NOMO-1 treated with DMSO at 0.1 percent for 48 hours (cell line): ENCODE measurements around the gene SLC38A9.
"Not testable (repeated sequence)": the region's sequence is repeated elsewhere in the genome, so short reads cannot be mapped to it uniquely, and the experiment has no call there.

Experiments
- DNase-seq: peaks from one replicate; lab custom pipeline; 2025; ENCODE audit not compliant: unreplicated experiment; lab: John Stamatoyannopoulos, UW

SLC38A9 gene

GRCh38 chr5:55712023-55712859 is at the start of gene SLC38A9:
TSS of gene SLC38A9 (minus strand) at chr5:55712324. CDS start at chr5:55697958, 14,366 bp downstream.
- peak; percentile 96 for DNase-seq

- not testable (repeated sequence) for DNase-seq
Measured at GRCh38 chr5:55761721-55762120, 49.6 kb upstream of the SLC38A9 start.

- DNase-seq, result no peak
Measured at GRCh38 chr5:55758714-55759113, 46.6 kb upstream of the SLC38A9 start.

DNA sequence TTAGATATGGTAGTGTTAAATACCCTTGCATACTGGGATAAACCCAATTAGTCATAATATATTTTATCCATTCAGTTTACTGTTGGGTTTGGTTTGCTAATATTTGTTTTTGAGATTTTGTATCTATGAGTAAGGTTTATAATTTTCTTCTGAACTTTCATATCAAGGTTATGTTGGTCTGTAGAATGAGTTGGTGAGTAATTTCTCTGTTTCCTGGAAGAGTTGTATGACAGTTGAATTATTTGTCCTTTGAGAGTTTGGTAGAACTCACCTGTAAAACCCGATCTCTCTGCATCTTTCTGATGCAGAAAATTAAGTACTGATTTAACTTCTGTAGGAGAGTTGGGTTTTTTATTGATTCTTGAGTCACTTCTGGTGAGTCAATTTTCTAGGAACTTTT is 46.1 kb upstream of the SLC38A9 start:
- no peak for DNase-seq

DNA sequence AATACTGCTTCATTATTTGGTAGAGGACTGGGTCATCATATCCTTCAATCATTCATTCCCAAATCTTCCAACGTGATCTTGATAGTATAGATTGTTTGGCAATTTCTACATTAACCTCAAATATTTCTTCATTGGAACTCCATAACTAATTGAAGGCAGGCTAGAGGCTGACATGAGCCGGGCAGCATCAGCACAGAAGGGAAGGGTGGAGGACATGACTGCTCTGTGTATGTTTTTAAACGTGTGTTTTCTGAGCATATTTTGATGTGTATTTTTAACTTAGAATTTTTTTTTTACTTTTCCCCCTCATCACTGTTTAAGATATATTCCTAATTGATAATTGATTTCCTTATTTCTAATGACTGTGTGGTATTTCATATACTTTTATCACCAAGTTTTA is 38.4 kb upstream of the SLC38A9 start:
- DNase-seq, result no peak

GRCh38 chr5:55750063-55750462 is 37.9 kb upstream of the SLC38A9 start:
- no peak for DNase-seq

DNA sequence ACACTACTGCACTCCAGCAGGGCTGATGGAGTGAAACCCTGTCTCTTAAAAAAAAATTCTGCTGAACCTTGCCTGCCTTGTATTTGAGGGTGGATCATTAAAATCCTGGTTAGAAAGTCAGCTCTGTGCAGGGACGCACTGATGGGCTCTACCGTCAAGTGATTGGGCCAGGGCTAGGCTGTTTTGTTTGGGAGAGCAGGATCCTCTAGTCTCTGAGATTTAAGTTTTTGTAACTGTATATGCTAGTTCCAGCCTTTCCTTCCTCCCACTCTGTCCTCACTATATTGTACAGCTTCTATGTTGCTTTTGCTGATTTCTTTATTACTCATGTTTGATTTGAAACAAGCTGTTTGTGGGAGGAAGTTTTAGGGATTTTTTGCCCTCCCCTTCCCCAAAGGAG is 37.3 kb upstream of the SLC38A9 start:
- no peak for DNase-seq

DNA sequence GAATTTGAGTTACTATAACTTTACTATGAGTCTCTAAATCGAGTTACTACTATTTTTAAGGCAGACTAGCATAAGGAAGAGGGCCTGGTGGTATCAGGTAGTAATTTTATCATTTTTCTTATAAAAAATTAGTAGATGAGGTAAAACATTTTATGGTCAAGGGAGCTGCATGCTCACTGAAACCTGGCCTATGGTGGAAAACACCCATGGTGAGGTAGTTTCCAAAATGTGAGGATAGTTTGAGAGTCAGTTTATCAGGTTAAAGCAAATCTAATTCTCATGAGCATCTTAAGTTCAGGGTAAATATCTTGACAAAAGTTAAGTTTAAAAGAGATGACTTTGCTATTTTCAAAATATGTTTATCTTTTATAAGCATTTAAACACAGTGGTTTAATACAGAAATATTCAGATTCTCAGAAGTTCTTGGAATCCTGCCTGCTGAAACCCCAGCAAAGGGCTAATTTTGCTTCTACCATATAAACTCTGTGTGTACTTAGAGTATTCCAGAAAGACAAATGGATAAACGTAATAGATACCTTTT is 35.7 kb upstream of the SLC38A9 start:
- no peak for DNase-seq

- DNase-seq, result no peak
Measured at GRCh38 chr5:55742778-55743177, 30.7 kb upstream of the SLC38A9 start.

DNA sequence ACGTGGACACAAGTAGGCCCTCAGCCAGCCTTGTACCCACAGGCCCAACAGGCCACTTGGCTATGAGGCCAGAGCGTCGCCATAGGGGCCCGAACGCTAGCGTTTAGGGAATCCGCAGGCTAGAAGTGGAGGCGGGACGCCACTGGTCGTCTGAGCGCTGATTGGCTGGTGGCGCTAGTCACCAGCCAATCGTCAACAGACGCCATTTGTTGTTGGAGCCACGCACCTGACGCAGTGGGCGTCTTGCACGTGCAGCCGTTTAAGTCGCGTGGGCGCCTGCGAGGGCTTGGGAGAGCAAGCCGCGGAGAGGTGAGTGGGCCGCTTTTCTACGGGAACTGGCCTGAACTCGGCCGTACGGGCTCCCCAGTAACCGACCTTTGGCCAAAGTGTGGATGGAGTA is 25.7 kb upstream of the SLC38A9 start, which contains the start of gene DDX4:
DDX4 (plus strand) TSS at position 269 of the 400 bp plus-strand sequence. CDS start 903 bp downstream, outside the sequence.
- no peak for DNase-seq

DNA sequence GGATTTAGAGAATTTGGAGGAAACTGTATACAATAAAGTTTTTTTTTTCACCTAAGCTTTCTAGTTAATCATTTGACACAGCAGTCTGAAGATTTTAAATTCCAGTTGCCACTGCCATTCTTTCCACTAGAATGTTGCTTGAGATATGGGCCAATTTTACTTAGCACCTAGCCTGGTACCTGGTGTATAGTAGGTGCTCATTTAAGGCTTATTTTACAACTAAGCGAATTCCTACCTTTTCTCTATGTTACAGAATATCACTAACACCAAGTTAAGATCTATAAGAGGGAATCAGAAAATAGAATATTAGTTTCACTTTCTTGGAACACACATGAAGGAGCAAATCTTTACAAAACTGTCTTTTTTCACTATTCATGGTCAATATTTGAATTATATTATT is 22.5 kb upstream of the SLC38A9 start:
- no peak for DNase-seq

DNA sequence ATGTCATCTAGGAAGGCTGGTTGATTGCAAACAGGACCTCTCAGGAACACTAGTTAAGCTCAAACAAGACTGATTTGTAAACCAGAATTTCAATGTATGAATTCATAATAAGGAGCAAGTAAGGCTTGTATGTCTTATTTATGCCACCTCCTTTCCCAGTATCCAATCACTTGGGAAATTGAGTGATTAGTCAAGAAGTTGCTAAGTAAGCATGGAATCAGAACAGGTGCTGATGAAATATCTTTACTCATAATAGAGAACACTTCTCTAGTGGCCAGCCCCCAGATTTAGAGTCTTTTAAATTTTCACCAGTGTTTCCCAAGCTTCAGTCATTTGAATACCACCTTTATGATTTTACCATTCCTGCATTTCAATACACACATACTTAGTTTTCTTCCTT is 20.5 kb upstream of the SLC38A9 start:
- DNase-seq, result no peak

- no peak for DNase-seq
Measured at GRCh38 chr5:55731848-55732247, 19.7 kb upstream of the SLC38A9 start.

DNA sequence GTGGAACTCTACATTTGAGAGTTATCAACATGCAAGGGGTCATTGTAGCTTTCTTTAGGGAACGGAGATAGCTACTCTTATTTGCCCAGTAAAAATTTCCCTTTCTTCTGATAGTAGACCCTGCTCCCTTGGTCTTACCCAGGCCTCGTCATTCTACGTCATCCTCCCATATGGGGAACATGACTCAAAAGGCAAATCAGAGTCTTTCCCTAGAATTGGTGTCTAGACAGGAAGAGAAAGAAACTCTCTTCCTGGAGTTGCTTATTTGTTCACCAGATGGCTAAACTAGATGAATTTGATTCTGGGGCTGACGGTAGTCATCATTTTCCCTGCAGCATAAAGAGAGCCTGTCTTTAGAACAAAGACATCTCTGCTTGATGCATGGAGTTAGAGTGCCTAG is 12.2 kb upstream of the SLC38A9 start:
- no peak for DNase-seq

DNA sequence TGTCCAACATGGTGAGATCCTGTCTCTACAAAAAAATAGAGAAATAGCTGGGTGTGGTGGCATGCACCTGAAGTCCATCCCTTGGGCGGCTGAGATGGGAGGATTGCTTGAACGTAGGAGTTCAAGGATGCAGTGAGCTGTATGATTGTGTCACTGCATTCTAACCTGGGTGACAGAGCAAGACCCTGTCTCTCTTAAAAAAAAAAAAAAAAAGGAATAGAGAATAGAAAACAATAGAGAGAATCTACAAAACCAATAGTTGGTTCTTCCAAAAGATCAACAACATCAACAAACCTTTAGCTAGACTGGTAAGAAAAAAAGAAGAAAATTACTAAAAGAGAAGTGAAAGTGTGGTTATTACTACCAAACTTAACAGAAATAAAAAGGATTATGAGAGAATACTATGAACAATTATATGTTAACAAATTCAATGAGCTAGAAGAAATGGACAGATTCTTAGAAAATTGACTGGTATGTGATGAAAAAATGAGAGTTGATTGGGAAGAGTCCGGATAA is 8.1 kb upstream of the SLC38A9 start:
- peak; percentile 23 for DNase-seq

- not testable (repeated sequence) for DNase-seq
Measured at GRCh38 chr5:55719026-55719425, 6.9 kb upstream of the SLC38A9 start.

DNA sequence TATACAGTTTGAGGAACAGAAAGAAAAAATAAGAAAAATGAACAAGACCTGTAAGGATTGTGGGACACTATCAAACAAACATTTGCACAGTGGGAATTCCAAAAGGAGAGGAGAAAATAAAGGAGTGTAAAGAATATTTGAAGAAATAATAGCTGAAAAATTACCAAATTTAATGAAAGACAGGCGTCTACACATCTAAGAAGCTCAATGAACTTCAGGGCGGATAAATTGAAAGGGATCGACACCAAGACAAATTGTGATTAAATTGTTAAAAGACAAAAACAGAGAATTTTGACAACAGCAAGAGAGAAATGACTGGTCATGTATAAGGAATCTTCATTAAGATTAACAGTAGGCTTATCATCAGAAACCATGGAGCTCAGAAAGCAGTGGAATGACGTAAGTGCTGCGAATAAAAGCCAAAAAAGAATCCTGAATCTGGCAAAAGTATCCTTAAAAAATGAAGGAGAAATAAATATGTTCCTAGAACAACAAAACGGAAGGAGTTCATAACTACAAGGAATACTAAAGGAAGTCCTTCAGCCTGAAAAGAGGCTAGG is 3.5 kb upstream of the SLC38A9 start:
- no peak for DNase-seq

GRCh38 chr5:55714749-55715148 is 2.6 kb upstream of the SLC38A9 start:
- DNase-seq, result no peak

DNA sequence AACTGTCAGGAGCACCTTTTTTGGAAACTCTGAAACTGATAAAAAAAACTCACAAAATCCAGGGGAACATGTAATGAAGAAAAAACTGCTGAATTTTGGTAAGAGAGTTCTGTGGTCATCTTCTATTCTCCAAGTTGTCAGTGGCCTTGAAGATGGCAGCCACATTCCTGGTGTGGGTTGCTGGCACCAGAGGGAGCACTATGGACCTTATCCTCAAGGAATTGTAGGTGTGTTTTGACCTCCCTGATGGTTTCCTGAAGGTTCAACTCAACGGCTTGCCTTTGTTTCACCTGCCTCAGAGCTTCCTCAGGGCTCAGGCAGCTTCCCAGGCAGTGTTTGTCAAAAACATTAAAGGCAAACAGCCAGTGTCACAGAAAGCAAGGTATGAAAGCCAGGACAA is 2.2 kb upstream of the SLC38A9 start:
- DNase-seq, result no peak

DNA sequence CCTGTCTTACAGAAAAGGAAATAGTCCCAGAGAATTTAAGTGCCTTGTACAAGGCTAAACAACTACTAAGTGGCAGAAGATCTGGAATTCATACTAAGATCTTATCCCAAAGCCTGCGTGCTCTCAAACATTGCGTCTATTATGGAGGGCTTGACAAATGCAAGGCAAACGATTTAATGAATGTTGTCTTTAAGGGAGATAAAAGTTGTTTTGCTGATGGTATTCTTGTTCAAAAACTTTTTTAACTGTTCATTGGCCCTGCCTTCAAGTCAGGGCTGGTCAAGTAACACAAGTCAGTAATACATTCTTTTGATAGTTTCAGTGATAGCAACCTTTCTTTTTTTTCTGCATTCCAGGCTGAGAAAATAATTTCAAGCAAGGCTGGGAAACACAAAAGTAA is 1.7 kb upstream of the SLC38A9 start:
- no peak for DNase-seq

DNA sequence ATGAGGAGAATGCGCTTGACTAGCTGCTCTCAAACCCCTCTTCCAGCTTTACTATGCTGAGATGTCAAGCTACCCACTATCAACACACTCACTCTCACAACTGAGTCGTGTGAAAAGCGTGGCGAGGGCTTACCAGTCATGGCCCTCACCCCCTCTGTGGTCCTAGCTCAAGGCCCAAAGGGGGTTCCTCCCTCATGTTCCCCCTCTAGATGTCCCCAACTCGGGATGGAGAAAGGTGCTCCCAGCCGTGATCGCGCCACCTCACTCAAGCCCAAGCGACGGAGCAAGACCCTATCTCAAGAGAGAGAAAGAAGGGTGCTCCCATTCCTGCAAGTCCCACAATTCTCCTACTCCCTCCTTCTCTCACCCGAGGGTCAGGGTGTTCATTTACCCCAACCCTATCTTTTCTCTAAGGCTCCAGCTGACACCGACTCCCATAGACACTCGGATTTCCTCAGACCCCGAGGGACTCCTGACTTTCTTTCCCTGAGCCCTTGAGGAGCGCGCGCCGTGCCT is 559 bp downstream of the SLC38A9 start:
- no peak for DNase-seq

DNA sequence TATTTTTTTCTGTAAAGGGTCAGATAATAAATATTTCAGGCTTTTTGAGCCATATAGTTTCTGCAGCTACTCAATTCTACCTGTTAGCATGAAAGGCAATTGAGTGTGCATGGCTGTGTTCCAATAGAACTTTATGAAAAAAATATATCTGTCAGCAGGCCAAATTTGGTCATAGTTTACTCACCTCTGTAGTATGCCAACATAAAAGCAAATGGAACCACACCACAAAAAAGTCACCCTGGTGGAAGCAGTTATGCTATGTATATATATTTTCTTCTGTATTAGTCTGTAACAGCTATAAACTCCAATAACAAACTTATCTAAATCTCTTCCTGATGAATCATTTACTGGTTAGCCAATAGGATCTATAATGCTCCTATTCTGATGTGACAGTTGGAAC is 3.4 kb downstream of the SLC38A9 start:
- DNase-seq, result no peak
